ENCODE data around the gene BGN. TPM values are rescaled to one million over a fixed set of nuclear protein-coding genes. Genes with fewer than 3 reads are reported as not detected.

Gene BGN
- total RNA-seq, 1 experiment from 2014 or later, result 1.2 TPM

DNA sequence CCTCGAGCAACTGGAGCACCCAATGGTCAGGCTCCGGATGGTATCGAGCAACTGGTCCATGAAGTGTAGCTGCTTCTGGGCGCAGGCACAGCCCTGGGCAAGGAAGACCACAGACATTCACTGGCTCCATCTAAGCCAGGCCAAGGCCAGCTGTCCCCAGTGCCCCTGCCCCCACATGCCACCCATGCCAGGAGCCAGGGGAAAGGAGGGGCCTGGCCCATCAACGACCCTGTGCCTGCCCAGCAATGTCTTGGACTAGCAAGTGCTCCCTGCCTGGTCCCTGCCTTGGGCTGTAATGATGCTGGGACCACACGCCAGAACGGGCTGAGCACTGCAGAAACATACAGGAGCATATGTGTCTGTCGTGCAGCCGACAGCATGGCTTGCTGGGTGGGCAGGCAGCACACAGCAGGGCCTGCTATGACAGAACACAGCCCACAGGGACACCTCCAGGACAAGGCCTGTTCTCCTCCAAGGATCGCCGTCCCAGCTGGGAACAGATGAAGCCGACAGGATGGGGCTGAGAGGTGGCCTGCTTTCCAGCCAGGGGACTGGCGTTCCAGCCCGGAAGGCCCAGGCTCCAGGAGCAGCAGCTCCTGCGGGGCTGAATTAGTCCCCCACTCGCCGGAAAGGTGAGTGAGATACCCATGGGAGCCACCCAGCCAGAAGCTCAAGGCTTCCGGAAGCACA, 37.5 kb upstream of the BGN start:
- no peak overlapping the region for H3K4ac ChIP-seq (ENCODE audit: low read depth, low read length)

More for the DNA sequence above, 37.5 kb upstream of the BGN start:
- Histone ChIP-seq H2BK15ac (ENCODE audit: low read depth, low read length) (no peak overlapping the region), H3K14ac (ENCODE audit: insufficient read depth, low read length) (no peak overlapping the region), H3K23ac (ENCODE audit: insufficient read length, low read depth, low read length) (no peak overlapping the region), H4K20me1 (ENCODE audit: control insufficient read depth, insufficient read depth, insufficient read length) (no peaks in the 10 kb centered on the region), H2BK12ac (ENCODE audit: insufficient read length, low read depth, low read length) (no peak overlapping the region), H3K23me2 (ENCODE audit: insufficient read length, low read depth, low read length, poor library complexity, severe bottlenecking) (no peaks in the 10 kb centered on the region), H2BK20ac (ENCODE audit: low read depth, low read length, poor library complexity, severe bottlenecking) (no peak overlapping the region), H3K4me1 (ENCODE audit: insufficient read depth, low read length) (no peaks in the 10 kb centered on the region), H3K4me2 (ENCODE audit: insufficient read depth, insufficient read length, low read length) (no peak overlapping the region), H3T11ph (ENCODE audit: low read length) (no peak overlapping the region), H2BK120ac (ENCODE audit: low read depth, low read length, poor library complexity, severe bottlenecking) (no peak overlapping the region), H3K79me1 (ENCODE audit: insufficient read depth, low read depth, low read length, poor library complexity, severe bottlenecking) (no peaks in the 10 kb centered on the region), H3K9me3 (ENCODE audit: control insufficient read depth, low read depth, low read length) (peaks cover 42% of the 10 kb centered on the region), H4K91ac (ENCODE audit: insufficient read length, low read depth, low read length) (no peak overlapping the region), H3K27ac (ENCODE audit: insufficient read length, low read depth, low read length) (no peak overlapping the region), H4K5ac (ENCODE audit: insufficient read length, low read depth, low read length) (no peak overlapping the region), H2BK5ac (ENCODE audit: insufficient read length, low read length) (no peak overlapping the region), H3K27me3 (ENCODE audit: insufficient read depth, low read length) (no peaks in the 10 kb centered on the region), H3K79me2 (ENCODE audit: insufficient read depth, low read length) (no peaks in the 10 kb centered on the region), H3K56ac (ENCODE audit: insufficient read length, low read depth, low read length) (no peak overlapping the region), H3K9ac (ENCODE audit: extremely low read depth, insufficient read length, low read length) (no peak overlapping the region), H2AFZ (ENCODE audit: low read length) (no peak overlapping the region), H4K8ac (replicated peaks; ENCODE audit: insufficient read length, low read depth, low read length) (no peak overlapping the region), H3K18ac (ENCODE audit: insufficient read length, low read depth, low read length) (no peak overlapping the region), H2AK5ac (ENCODE audit: insufficient read length, low read length) (no peak overlapping the region)
- Mint-ChIP-seq H3K4me3 (no peak overlapping the region), H3K27me3 (ENCODE audit: low read depth) (no peaks in the 10 kb centered on the region), H3K9me3 (peaks cover 72 to 84% of the 10 kb centered on the region in 2 experiments), H3K4me1 (no peaks in the 10 kb centered on the region), H3K27ac (no peak overlapping the region), H3K36me3 (ENCODE audit: insufficient read depth in 1 of 3, low read depth in 3 of 3) (peaks cover 32 to 64% (median 40%) of the 10 kb centered on the region in 3 experiments)
- no peak for DNase-seq
- no peak for TF ChIP-seq CTCF (conservative IDR thresholded peaks at IDR 0.05)
- no CpG with 5 or more reads among the region's 18 CpGs for WGBS (ENCODE audit: extremely low coverage, insufficient read length, low lambda C conversion rate)
